KMS-11 (cell line): ENCODE measurements around the gene CPE.

ENCODE experiments used
- H2AFZ ChIP-seq: fragments of 200-600 bp; sonication (generic); 2 replicates; pipeline ENCODE4 v1.6.1; 2016; ENCODE audit warnings: antibody characterized with exemption, mixed run types, low read depth
- H3K27ac ChIP-seq: fragments of 200-600 bp; sonication (generic); 2 replicates; pipeline ENCODE4 v1.6.1; 2016; ENCODE audit warnings: mild to moderate bottlenecking, mixed run types
- H3K27me3 ChIP-seq: fragments of 200-600 bp; sonication (generic); 2 replicates; pipeline ENCODE4 v1.6.1; 2017; ENCODE audit warnings: mild to moderate bottlenecking, low read depth, mixed run types, moderate library complexity; ENCODE audit not compliant: insufficient read depth
- H3K36me3 ChIP-seq: fragments of 200-600 bp; sonication (generic); 2 replicates; pipeline ENCODE4 v1.6.1; 2017; ENCODE audit warnings: mild to moderate bottlenecking, mixed run types; ENCODE audit not compliant: insufficient read depth
- H3K4me1 ChIP-seq: fragments of 200-600 bp; sonication (generic); 2 replicates; pipeline ENCODE4 v1.6.1; 2016; ENCODE audit warnings: mild to moderate bottlenecking, low read depth, mixed run types; ENCODE audit not compliant: poor library complexity, severe bottlenecking
- H3K4me2 ChIP-seq: fragments of 200-600 bp; sonication (generic); 2 replicates; pipeline ENCODE4 v1.7.0; 2016; ENCODE audit warnings: mild to moderate bottlenecking, mixed run types
- H3K4me3 ChIP-seq: fragments of 200-600 bp; sonication (generic); IDR thresholded peaks from 2 replicates; pipeline ENCODE4 v1.6.1; 2017; ENCODE audit warnings: low read depth, low read length, mixed read lengths; ENCODE audit not compliant: insufficient read depth
- H3K79me2 ChIP-seq: fragments of 200-600 bp; sonication (generic); 2 replicates; pipeline ENCODE4 v1.6.1; 2016; ENCODE audit warnings: low read depth, mixed run types; ENCODE audit not compliant: insufficient read depth
- H3K9ac ChIP-seq: fragments of 200-600 bp; sonication (generic); 2 replicates; pipeline ENCODE4 v1.6.1; 2016; ENCODE audit warnings: mild to moderate bottlenecking, mixed run types
- H4K20me1 ChIP-seq: fragments of 200-600 bp; sonication (generic); 2 replicates; pipeline ENCODE4 v1.6.1; 2016; ENCODE audit warnings: mild to moderate bottlenecking, mixed run types; ENCODE audit not compliant: insufficient read depth
- TF ChIP-seq, protein P1 (sequence below): fragments of 200-600 bp; sonication (generic); conservative IDR thresholded peaks from 2 replicates; pipeline ENCODE4 v1.6.1; 2017; ENCODE audit warnings: low read depth, mild to moderate bottlenecking, antibody characterized with exemption, low read length, moderate library complexity, mixed read lengths

Gene CPE

DNA sequence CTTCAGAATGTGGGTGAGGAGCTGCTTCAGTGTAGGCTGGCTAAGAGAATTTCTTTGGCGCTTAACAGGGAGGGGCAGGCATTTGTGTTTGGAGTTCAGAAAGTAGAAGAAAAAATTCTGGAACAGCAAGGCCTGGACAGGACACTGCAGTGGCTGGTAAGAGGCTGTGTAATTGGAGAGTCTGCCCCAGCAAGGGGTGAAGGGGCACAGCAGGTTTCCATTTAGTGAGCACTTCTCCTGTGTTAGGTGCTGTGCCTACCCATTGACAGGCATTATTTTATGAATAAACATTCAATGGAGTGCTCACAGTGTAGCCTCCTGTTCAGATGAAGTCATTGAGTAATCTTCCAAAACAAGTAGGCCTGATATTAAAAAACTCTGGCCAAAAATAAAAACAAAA, 10.7 kb upstream of the CPE start:
- Histone ChIP-seq H3K4me3 (no peak overlapping the region), H3K79me2 (no peaks in the 10 kb centered on the region), H3K27ac (no peak overlapping the region), H3K36me3 (no peaks in the 10 kb centered on the region), H4K20me1 (no peaks in the 10 kb centered on the region), H3K27me3 (no peaks in the 10 kb centered on the region), H3K4me2 (no peak overlapping the region), H3K4me1 (peaks cover 6% of the 10 kb centered on the region), H3K9ac (no peak overlapping the region), H2AFZ (no peak overlapping the region)
- TF ChIP-seq, protein P1, sequence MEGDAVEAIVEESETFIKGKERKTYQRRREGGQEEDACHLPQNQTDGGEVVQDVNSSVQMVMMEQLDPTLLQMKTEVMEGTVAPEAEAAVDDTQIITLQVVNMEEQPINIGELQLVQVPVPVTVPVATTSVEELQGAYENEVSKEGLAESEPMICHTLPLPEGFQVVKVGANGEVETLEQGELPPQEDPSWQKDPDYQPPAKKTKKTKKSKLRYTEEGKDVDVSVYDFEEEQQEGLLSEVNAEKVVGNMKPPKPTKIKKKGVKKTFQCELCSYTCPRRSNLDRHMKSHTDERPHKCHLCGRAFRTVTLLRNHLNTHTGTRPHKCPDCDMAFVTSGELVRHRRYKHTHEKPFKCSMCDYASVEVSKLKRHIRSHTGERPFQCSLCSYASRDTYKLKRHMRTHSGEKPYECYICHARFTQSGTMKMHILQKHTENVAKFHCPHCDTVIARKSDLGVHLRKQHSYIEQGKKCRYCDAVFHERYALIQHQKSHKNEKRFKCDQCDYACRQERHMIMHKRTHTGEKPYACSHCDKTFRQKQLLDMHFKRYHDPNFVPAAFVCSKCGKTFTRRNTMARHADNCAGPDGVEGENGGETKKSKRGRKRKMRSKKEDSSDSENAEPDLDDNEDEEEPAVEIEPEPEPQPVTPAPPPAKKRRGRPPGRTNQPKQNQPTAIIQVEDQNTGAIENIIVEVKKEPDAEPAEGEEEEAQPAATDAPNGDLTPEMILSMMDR, result no peak

DNA sequence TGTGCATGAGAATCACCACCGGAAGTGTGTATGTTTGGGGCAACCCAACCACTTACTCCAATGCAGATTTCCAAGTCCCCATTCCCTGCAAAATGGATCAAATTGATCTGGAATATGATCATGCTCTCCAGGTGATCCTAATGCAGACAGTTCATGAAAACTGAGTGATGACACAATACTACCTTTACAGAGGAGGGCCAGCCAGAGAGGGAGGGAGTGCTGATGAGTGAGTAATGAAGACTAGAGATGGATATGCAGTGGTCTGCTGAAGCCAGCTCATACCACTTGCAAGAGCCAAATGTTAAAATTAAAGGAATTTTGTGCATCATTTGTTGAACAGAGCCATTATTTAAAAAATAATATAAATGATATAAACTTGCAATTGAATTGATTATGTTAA, 10.2 kb upstream of the CPE start:
- Histone ChIP-seq H3K36me3 (no peaks in the 10 kb centered on the region), H4K20me1 (no peaks in the 10 kb centered on the region), H3K9ac (no peak overlapping the region), H3K27me3 (no peaks in the 10 kb centered on the region), H3K79me2 (no peaks in the 10 kb centered on the region), H2AFZ (no peak overlapping the region), H3K27ac (no peak overlapping the region), H3K4me1 (peaks cover 6% of the 10 kb centered on the region), H3K4me2 (no peak overlapping the region), H3K4me3 (no peak overlapping the region)
- TF ChIP-seq, protein P1, result no peak

DNA sequence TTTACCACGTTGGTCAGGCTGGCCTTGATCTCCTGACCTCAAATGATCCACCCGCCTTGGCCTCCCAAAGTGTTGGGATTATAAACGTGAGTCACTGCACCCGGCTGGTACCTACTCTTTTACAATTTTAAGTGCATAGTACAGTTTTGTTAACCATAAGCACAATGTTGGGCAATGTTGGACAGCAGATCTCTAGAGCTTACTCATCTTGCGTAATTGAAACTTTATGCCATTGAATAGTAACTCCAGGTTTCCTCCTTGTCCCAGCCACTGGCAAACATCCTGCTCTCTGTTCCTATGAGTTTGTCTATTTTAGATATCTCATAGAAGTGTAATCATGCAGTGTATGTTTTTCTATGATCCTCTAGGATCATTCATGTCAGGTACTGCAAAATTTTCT, 9.3 kb upstream of the CPE start:
- H3K4me2 ChIP-seq, result no peak overlapping the region
- no peak overlapping the region for H3K27ac ChIP-seq
- H4K20me1 ChIP-seq, result no peaks in the 10 kb centered on the region
- no peak overlapping the region for H3K9ac ChIP-seq
- no peaks in the 10 kb centered on the region for H3K36me3 ChIP-seq
- no peak overlapping the region for H3K4me3 ChIP-seq
- H3K27me3 ChIP-seq, result no peaks in the 10 kb centered on the region
- peaks cover 3% of the 10 kb centered on the region for H3K4me1 ChIP-seq
- TF ChIP-seq, protein P1, result no peak
- H2AFZ ChIP-seq, result no peak overlapping the region
- no peaks in the 10 kb centered on the region for H3K79me2 ChIP-seq

DNA sequence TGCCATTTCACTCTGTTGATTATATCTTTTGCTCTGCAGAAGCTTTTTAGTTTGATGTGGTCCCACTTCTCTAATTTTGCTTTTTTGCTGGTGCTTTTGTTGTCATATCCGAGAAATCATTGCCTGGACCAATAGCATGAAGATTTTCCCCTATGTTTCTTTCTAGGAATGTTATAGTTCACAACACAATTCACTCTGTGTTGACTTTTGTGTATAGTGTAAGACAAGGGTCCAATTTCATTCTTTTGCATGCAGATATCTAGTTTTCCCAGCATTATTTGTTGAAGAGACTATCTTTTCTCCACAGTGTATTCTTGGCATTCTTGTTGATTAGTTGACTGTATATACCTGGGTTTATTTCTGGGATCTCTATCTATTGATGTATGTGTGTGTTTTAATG, 8.3 kb upstream of the CPE start:
- no peak overlapping the region for H3K27ac ChIP-seq

More for the DNA sequence above, 8.3 kb upstream of the CPE start:
- no peak overlapping the region for H3K4me3 ChIP-seq
- no peaks in the 10 kb centered on the region for H4K20me1 ChIP-seq
- no peaks in the 10 kb centered on the region for H3K36me3 ChIP-seq
- H3K9ac ChIP-seq, result no peak overlapping the region
- TF ChIP-seq, protein P1, result no peak
- no peak overlapping the region for H2AFZ ChIP-seq
- no peak overlapping the region for H3K4me2 ChIP-seq
- H3K27me3 ChIP-seq, result no peaks in the 10 kb centered on the region
- no peaks in the 10 kb centered on the region for H3K79me2 ChIP-seq
- peaks cover 5% of the 10 kb centered on the region for H3K4me1 ChIP-seq
